IPS-NIHi7 (cell line): ENCODE measurements around the gene TRAK1.
A peak's percentile ranks its signal among the peaks of the same experiment; 100 is the strongest.

Source experiments
- DNase-seq: peaks from one replicate; pipeline ENCODE4 v3.0.0; 2012; ENCODE audit warnings: mixed read lengths; ENCODE audit errors: extremely low spot score

Gene TRAK1

DNA sequence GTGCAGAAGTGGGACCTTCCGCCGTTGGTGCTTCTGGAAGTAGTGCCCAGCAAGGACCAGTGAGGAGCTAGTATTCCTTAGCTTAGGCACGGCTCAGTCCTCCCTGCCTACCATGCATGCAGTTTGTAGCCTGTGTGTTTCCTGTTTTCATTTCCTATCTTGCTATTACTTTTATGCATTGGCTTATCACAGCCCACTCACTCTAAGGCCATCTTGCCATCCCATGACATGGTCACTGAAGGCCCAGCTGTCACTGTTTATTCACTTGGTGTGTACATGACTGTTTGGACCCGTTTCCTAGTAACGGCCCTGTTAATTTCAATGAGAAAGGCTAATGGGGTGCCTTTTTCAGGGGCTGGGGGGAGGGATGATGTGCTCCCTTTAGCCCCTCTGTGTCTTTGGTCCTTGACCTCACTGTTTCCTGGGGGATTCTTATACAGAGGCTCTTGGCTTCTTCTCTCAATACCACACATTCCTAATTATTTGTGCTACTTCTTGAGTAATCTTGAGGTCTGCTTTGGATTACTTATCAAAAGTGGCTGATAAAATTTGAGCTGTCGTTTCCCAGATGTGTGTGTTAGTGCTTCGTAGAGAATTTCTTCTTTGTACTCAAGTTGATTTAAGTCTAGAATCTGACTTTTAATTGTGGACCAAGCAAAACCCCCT lies 24.5 kb upstream of the TRAK1 start:
- DNase-seq = no peak

- DNase-seq = no peak
These were observed 23.8 kb upstream of the TRAK1 start for GRCh38 chr3:42067326-42067725.

GRCh38 chr3:42068303-42069088 lies 22.7 kb upstream of the TRAK1 start:
- DNase-seq = no peak

DNA sequence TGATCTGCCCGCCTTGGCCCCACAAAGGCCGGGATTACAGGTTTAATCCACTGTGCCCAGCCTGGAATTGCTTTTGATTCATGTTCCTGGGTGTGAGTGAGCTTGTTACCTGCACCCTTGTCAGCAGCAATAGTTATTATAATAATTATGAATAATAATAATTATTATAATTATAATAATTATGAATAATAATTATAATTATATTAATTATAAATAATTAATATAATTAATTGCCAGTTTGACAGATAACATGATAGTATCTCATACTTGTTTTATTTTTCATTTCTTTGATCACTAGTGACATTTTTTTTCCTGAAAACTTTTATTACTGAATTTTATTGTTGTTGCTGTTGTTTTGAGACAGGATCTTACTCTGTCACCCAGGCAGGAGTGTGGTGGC lies 21.1 kb upstream of the TRAK1 start:
- DNase-seq = no peak

DNA sequence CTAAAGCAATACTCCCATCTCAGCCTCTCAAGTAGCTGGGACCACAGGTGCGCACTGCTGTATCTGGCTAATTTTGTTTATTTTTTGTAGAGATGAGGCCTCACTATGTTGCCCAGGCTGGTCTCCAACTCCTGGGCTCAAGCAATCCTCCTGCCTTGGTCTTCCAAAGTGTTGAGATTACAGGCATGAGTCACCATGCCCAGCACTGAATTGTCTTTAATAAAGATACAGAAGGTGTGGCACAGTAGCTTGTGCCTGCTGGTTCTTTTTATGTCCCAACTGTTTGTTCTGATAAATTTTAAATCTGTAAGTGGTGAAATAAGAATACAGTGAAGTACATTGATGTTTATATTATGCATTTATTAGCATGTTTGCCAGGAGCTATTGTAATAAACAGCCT lies 20.6 kb upstream of the TRAK1 start:
- DNase-seq = no peak

- peak; percentile 43 for DNase-seq
These were observed 19.0 kb upstream of the TRAK1 start for GRCh38 chr3:42071904-42072812.

DNA sequence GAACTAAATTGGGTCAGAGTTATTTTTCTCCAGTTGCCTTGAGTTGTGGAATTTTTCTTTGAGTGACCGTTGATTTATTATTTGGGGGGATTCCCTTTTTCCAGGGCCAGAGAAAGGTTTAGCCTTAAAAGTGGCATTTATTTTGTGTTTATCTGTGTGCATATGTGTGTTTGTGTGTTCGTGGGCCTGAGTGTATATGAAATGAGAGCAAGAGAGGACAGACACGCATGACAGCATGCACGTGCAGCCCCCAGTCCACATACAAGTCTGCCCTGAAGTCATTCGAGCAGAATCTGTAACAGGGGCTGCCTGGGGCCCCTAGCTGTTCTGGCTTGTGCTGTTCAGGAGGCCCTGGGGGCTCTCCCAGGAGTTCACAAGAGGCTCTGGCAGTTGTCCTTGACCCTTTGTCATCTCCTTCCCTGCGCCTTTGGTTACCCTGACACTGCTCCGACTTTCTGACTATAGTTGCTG lies 18.3 kb upstream of the TRAK1 start:
- no peak for DNase-seq

DNA sequence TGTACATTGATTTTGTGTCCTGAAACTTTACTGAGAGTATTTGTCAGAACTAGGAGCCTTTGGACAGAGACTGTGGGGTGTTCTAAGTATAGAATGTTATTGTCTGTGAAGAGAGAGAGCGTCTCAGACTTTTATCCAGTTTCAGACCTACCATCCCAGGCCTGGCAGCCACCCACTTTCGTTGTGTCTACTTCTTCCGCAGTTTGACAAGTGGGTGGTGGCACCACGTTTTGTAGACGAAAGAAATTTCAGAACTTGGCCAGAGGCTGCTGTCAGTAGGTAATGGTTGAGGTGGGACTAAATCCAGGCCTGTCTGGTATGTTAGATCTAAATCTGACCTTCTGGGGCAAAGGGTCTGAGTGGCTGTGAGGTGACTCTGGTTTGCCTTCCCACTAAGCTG lies 13.4 kb upstream of the TRAK1 start:
- no peak for DNase-seq

GRCh38 chr3:42078677-42079076 lies 12.5 kb upstream of the TRAK1 start:
- no peak for DNase-seq

DNA sequence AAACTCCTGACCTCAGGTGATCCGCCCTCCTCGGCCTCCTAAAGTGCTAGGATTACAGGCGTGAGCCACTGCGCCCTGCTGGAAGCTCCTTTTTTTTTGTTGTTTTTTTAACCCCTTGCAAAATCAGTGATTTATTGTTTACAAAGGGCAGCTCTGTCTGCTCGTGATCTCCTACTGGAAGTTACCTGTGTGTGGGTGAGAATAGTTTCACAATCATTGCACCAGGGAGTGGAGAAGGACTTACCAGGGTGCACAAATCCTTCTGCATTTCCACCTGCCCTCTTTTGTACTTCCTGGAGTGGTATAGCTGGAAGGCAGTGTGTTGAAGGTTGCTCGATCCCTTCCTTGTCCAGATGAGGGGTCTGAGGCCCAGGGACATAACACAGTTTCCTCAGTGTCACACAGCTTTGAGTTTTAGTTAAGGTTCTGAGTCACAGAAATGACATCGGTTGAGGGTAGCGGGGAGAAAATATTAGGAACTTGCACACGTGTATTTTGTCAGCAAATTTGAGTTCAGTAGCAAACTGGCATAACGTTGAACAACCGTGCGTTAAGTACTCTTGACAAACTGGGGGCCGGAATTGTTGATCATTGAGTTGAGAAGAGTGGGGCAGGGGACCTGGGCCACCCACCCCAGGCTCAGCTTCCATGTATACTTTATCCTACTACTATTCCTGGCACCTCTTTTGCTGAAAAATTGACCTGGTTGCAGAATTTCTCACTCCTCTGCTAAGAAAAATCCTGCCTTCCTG lies 11.3 kb upstream of the TRAK1 start:
- no peak for DNase-seq

DNA sequence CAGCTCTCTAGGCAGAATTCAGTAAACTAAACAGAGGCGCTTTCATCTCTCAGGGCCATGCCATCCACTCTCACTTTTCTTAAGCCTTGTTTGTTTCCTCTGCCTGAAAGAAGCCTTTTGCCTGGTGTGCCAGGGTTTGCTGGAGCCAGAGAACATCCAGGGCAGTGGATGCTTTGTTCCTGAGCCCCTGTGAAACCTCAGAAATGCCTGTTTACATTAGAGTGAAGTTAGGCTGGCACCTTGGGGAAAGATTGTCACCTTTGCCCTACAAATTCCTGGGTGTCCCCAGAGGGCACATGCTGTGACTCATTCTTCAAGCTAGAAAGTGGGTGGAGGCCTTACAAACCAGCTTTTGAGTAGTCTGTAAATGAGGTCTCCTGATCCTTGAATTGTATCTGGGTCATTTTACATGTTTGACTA lies 10.7 kb upstream of the TRAK1 start:
- DNase-seq = no peak

- DNase-seq = no peak
These were observed 9.2 kb upstream of the TRAK1 start for GRCh38 chr3:42081838-42082473.

DNA sequence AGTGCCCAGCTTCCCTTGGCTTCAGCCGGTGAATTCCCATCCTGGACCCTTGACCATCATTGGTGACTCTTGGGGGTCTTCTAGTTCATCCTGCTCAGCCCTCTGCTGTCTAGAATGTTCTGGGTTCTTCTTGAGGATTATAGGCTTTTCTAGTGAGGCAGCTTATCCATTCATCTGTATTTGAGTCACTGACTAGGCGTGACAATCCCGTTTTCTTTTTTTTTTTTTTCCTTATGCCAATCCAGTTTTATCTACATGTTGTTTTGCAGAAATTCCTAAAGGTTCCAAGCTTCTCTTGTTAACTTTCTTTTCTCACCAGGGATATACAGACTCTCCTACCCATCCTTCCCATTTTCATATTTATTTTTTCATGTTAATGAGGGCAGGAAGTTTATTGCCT lies 6.6 kb upstream of the TRAK1 start:
- no peak for DNase-seq

- no peak for DNase-seq
These were observed 5.3 kb upstream of the TRAK1 start for GRCh38 chr3:42085641-42086376.

GRCh38 chr3:42088803-42089530 lies 2.2 kb upstream of the TRAK1 start:
- no peak for DNase-seq

GRCh38 chr3:42092006-42092405 lies 849 bp downstream of the TRAK1 start:
- no peak for DNase-seq

DNA sequence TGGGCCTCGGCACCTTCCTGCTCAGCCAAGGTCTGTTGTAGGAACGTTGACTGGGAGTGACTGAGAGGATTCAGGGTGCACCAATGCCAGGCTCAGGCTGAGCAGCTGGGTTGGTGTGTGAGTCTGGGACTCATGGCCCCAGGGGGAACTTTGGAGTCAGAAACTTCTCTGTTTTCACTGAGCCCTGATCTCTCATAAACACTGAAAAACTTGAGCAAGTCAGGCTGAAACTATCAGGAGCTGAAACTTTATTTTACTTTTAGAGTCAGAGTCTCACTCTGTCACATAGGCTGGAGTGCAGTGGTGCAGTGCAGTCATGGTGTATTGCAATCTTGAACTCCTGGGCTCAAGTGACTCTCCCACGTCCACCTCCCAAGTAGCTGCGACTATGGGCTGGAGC lies 3.0 kb downstream of the TRAK1 start:
- DNase-seq = no peak

DNA sequence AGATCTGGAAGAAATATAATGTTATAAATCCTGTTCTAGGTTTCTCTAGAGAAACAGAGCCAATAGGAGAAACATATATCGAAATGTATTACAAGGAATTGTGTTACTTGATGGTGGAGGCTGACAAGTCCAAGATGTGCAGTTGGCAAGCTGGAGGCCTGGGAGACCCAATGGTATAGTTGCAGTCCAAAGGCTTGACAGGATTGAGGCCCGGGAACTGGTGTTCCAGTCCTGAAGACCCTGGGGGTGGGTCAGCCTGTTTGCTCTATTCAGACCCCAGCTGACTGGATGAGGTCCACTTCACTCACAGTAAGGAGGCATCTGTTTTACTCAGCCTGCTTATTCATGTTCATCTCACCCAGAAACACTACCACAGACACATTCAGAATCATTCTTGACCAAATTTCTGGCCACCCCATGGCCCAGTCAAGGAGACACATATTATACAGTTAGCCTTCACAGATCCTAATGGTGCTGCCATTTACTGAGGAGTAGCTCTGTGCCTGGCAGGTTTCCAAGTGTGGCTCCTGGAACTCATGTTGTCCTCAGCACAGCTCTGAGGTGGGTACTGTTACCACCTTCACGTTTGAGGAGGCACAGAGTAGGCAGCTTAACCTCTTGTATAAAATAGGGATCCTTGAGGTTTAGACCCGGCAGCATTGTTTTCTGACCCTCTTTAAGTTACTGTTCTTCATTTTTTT lies 3.7 kb downstream of the TRAK1 start:
- DNase-seq = no peak

DNA sequence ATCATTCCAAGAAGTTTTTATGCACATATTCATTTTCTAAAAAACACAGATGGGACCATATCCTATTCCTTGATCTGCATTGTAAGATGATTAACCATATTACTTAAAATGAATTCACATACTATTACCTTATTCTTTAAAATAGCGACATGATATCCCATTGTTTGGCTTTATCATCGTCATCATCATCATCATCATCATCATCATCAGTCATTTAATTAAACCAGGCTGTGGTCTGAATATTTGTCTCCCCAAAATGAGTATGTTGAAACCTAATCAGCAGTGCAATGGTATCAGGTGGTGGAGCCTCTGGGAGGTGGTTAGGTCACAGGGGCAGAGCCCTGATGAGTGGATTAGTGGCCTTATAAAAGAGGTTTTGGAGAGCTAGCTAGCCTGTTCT lies 4.4 kb downstream of the TRAK1 start:
- DNase-seq = no peak
